HG03064 (cell line): ENCODE results near the gene IFNG.

ENCODE experiments used
- ATAC-seq: cut with Tn5 transposase; IDR thresholded peaks from one replicate; pipeline ENCODE4 v1.9.1; 2021; ENCODE audit warnings: low read depth; ENCODE audit not compliant: unreplicated experiment

Gene IFNG

GRCh38 chr12:68169213-68169889 is 9.8 kb upstream of the IFNG start:
- no peak for ATAC-seq

DNA sequence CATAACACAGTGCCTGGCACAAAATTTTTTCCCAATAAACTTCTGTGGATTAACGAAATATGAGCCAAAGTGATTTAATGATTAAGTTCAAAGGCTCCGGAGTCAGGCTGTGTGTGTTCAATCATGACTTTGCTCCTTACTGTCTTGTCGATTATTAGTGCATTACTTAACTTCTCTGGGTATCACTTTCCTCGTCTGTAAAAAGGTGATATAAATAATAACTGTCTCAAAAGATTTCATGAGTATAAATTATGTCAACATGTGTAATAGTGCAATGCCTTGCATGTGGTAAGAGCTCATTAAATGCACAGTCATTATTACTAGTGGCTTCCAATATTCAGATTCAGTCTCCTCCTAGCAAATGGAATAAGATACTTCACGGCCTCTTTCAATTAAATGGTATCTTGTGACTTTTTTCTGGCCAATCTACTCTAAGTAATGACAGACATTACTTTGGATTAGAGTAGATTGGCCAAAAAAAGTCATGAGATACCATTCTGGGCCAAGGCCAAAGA is 6.8 kb upstream of the IFNG start:
- no peak for ATAC-seq

GRCh38 chr12:68163560-68164081 is 4.1 kb upstream of the IFNG start:
- ATAC-seq = peak; percentile 78

GRCh38 chr12:68162374-68162773 is 2.8 kb upstream of the IFNG start:
- ATAC-seq = no peak

DNA sequence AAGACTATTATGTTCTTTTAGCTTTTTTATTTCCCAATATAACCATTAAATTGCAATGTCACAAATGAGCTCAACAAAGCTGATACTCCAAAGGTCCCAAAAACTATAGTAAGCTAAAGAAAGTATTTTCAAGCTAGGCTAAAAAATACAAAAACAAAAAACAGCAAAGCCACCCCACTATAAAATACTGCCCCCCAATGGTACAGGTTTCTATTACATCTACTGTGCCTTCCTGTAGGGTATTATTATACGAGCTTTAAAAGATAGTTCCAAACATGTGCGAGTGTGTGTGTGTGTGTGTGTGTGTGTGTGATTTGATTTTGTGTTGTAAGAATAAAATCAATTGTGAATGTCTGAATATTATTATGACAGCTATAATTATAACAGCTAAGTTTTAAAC is 1.1 kb downstream of the IFNG start:
- no peak for ATAC-seq

DNA sequence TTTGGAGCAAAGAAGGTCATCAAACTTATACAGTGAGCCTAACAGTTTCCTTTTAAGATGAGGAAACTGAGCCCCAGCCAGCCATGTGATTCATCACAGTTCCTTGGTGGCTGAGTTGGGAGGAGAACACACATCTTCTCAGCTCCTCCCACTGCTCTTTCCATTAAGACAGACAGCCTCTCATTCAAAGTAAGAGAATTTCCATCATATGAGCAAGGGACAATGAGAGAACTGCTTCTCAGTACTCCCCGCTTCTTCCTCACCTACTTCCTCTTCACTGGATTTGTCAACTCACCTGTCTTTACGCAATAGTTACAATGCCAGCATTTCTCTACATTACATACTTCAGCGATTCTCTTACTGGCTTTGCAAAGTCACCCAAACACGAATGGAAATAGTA is 2.2 kb downstream of the IFNG start:
- ATAC-seq = no peak

- ATAC-seq = no peak
These were observed 2.9 kb downstream of the IFNG start for GRCh38 chr12:68156636-68157035.

- no peak for ATAC-seq
These were observed 4.8 kb downstream of the IFNG start for GRCh38 chr12:68154779-68155178.

DNA sequence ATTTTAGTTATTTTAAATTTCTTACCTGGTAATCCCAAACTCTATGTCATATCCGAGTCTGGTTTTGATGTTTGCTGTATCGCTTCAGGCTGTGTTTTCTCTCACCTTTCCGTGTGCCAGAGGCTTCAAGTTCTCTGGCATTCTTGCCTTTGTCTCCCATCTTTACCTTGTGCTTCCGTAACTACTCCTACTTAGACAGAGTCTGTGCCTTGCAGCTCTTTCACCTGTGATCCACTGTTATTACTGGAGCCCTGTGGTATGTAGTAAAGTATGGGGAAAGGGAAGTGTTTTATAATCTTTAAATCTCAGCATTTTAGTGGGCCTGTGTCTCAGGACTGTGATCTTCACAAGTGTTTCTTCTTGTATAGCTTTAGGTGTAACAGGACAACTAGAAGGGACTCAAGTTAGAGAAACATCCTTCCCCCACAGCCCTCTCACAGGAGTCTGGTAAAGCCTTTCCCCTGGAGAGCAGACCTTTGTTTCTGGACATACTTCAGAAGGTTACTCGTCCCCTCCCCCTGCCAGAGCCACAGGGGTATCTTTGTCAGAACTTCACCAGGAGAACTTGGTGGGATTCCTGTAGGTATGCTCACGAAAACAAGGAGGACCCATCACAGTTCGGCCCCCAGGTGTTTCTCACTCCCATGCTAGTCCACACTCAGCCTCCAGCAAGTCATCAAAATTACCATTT is 11.1 kb downstream of the IFNG start:
- ATAC-seq = no peak

DNA sequence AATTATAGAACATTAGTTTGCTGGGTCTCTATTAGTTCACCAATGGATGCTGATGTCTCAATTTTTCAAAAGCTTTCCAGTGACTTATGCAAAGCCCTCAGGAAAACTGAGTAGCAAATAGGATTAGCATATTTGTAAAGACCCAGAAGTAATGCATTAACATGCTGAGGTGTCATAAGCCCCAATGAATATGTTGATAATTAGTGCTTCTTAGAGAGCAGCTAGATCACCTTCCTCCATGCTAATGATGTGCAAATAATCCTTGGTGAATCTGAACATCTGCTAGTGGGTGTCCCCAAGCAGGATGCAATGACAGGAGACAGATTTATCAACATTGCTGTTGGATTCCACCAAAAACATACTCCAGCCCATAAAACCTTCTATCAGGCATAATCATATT is 19.0 kb downstream of the IFNG start:
- no peak for ATAC-seq

DNA sequence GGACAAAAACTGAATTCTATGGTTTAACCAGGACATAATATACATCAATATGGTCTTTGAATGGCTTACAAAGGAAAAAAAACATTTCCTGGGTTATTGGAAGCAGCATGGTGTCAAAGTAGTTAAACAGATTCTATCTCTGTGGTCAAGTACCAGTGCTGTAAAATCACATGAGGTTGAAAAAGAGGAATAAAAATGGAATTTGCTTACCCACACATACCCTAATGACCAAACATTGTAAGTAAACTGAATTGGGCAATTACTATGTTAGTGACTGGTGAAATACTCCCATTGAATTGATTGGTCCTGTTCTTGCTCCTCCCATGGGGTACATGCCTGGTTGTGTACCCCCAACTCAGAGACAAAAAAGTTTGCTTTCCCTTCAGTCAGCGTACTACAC is 19.6 kb downstream of the IFNG start:
- no peak for ATAC-seq

DNA sequence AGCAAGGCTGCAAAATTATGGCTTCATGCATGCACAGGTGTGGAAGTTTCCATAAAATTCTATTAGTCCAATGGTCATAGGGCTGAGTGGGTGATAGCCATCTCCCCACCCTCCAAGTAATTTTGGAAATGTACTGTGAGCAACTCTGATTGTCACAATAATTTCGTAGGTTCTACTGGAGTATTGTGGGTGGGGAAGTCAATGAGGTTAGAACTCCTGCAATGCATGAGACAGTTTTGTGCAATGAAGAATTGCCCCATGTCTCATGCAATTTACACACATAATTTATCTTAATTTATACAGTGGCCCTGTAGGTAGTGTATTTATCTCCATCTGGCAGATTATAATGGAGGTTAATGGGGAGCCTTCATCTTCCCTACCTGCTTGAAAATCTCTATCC is 20.5 kb downstream of the IFNG start:
- no peak for ATAC-seq

GRCh38 chr12:68138480-68138879 is 21.1 kb downstream of the IFNG start:
- ATAC-seq = no peak

GRCh38 chr12:68137335-68137830 is 22.2 kb downstream of the IFNG start:
- ATAC-seq = no peak

DNA sequence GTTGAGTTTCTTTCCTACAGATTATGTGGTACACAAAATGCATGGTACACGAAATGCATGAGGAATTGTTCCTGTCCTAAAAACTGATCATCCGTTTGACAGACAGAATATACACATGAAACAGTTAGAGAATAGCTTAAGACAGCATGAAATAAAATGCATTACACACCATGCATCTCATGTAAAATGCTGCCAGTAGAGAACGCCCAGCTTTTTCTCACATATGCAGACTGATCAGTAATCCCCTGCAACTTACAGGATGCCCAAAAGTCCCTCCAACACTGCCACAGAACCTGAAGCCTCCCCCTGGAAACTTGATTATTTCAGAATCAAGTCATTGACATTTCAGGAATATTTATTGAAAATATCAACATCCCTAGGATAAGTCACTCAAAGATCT is 24.0 kb downstream of the IFNG start:
- ATAC-seq = no peak

GRCh38 chr12:68131867-68132414 is 27.6 kb downstream of the IFNG start:
- no peak for ATAC-seq

DNA sequence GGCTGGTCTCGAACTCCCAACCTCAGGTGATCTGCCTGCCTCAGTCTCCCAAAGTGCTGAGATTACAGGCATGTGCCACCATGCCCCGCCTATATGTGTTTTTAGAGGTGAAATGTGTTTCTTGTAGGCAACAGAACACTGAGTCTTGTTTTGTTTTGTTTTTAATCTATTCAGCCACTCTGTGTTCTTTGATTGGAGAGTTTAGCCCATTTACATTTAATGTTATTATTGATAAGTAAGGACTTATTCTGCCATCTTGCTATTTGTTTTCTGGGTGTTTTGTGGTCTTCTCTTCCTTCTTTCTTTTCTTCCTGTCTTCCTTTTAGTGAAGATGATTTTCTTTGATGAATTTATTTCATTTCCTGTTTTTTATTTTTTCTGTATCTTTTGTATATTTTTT is 29.6 kb downstream of the IFNG start:
- no peak for ATAC-seq

DNA sequence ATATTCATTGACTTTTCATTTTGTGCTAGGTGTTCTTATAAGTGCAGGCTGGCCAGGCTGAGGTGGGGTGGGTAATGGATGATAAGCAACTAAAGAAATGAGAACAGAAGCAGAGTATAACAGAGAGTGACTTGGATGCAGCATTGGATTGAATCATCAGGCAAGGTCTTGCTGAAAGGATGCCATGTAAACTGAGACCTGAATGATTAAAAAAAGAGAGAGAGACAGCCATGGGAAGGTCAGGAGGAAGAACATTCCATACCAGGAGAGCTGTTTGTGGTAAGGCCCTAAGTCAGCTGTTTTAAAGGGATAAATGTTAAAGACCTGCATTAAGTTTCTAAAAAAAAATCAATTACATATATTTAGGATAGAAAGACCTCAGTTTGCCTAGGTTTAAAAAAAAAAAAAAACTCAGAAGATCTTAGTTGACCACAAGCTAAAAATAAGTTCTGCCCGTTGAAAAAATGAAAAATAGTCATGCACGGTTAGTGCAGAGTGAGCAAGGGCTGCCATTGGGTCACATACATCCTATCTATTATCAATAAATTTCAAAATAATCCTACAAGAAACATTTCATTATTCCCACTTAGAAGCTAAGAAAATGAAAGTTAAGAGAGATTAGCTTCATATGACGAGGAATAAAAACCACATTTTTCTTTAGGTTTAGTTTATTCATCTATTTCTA is 37.2 kb downstream of the IFNG start:
- no peak for ATAC-seq

DNA sequence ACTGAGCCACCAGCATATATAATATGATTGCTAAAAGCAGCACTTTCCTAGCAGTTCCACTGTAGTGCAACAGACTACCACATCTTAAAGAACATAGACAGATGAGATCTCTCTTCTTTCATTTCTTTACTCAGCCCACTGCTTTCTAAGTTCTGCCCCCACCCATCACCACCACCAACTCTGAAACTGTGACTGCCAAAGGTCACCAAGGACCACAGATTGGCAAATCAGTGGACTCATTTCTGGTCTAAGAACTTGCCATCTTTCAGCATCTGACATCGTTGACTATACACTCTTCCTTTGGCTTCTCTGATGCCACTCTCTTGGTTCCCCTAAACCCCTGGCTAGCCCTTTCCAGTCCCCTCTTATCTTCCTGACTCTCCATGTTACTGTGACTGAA is 38.4 kb downstream of the IFNG start:
- ATAC-seq = no peak

DNA sequence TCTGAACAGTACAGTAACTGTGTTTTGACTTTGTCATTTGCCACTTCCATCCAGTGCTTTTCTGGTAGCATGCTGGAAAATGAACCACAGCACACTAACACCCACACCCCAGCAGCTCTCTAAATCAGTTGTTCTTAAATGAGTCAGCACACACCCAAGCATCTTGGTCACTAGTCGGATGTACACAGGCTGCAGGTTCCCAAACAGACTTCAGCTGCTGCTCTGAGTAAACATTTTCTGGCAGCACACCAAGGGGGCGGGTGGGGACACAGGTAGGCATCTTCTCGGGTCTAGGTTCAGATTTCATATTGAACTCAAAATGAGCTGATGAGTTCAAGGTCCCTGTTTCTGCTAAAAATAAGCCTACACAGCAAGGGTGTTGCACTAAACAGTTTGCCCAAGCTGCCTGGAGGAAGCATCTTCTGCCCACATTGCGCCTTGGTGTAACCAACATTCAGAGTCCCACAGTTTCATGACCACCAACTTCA is 39.8 kb downstream of the IFNG start:
- peak; percentile 95 for ATAC-seq

DNA sequence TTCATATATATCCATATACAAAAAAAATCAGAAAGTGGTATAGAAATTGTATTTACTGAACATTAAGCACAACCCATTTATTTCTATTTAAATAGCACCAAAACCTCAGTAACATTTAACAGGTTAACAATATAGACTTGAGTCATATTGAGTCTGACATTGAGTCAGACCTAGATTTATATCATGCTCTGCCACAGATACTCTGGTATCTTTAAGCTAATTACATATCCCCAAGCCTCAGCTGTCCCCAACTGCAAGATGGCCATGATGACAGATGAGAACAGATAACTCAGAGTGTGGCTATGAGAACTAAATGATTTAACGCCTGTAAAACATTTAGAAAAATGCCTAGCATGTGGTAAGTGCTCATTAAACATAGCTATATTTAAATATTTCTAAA is 40.3 kb downstream of the IFNG start:
- peak; percentile 43 for ATAC-seq
